IMR-90 (cell line): ENCODE data around the gene BICD2. TPM values are rescaled to one million over a fixed set of nuclear protein-coding genes. Genes with fewer than 3 reads are reported as not detected.

Source experiments
- ATAC-seq: fragments of 200-7000 bp; cut with Tn5 transposase; 2 replicates; pipeline ENCODE4 v1.9.1; 2020; ENCODE audit warnings: low read depth, mild to moderate bottlenecking, moderate library complexity
- BruUV-seq: library from RNA; stranded (reverse); fragments of 400-500 nt; replicated peaks from 2 replicates; lab custom pipeline; 2021; lab: Mats Ljungman, UMichigan
- CTCF ChIA-PET: fragments of 300-600 bp; formaldehyde crosslinking; extraction: SDS; loops from one replicate; lab custom pipeline; 2021; ENCODE audit warnings: antibody characterized with exemption; lab: Yijun Ruan, JAX
- POLR2A ChIA-PET: fragments of 300-600 bp; sonication (Branson Sonifier 250); formaldehyde crosslinking; loops from one replicate; lab custom pipeline; 2022; ENCODE audit warnings: antibody characterized with exemption; ENCODE audit not compliant: unreplicated experiment; lab: Charles Lee
- DNase-seq: peaks from one replicate; pipeline ENCODE4 v3.0.0; 2013
- H2AFZ ChIP-seq: replicated peaks from 2 replicates; pipeline ENCODE3; 2013; ENCODE audit warnings: low read length, mild to moderate bottlenecking; ENCODE audit not compliant: poor library complexity
- H2AK5ac ChIP-seq: 2 replicates; pipeline ENCODE4 v1.6.1; 2013; ENCODE audit warnings: low read depth, low read length, inconsistent platforms
- H2AK9ac ChIP-seq: replicated peaks from 2 replicates; pipeline ENCODE3; 2013; ENCODE audit warnings: mild to moderate bottlenecking, low read depth, low read length, moderate library complexity; ENCODE audit not compliant: poor library complexity
- H2BK120ac ChIP-seq: 2 replicates; pipeline ENCODE4 v1.6.1; 2013; ENCODE audit warnings: low read depth, low read length, inconsistent platforms
- H2BK15ac ChIP-seq: 3 replicates; pipeline ENCODE4 v1.6.1; 2013; ENCODE audit warnings: low read depth, low read length, inconsistent platforms
- H2BK20ac ChIP-seq: 2 replicates; pipeline ENCODE4 v1.6.1; 2013; ENCODE audit warnings: low read depth, mild to moderate bottlenecking, inconsistent platforms, low read length, moderate library complexity
- H2BK5ac ChIP-seq: 2 replicates; pipeline ENCODE4 v1.6.1; 2013; ENCODE audit warnings: mild to moderate bottlenecking, low read depth, low read length, inconsistent platforms; ENCODE audit not compliant: poor library complexity, severe bottlenecking
- H3K14ac ChIP-seq: replicated peaks from 2 replicates; pipeline ENCODE4 v1.6.1; 2013; ENCODE audit warnings: low read depth, low read length, inconsistent platforms
- H3K18ac ChIP-seq: 2 replicates; pipeline ENCODE4 v1.6.1; 2013; ENCODE audit warnings: low read depth, low read length, control low read depth
- H3K23ac ChIP-seq: 2 replicates; pipeline ENCODE4 v1.6.1; 2013; ENCODE audit warnings: low read depth, low read length, inconsistent platforms
- H3K27ac ChIP-seq: 2 replicates; pipeline ENCODE4 v1.5.1; 2013; ENCODE audit warnings: mild to moderate bottlenecking, control low read depth, low read length; ENCODE audit not compliant: insufficient read depth
- H3K27me3 ChIP-seq: 2 replicates; pipeline ENCODE4 v1.6.1; 2013; ENCODE audit warnings: low read length; ENCODE audit not compliant: control insufficient read depth, insufficient read depth
- H3K36me3 ChIP-seq: 2 replicates; pipeline ENCODE4 v1.6.1; 2013; ENCODE audit warnings: low read length, mixed read lengths; ENCODE audit not compliant: control insufficient read depth, insufficient read depth
- H3K4ac ChIP-seq: 2 replicates; pipeline ENCODE4 v1.6.1; 2013; ENCODE audit warnings: low read depth, low read length, inconsistent platforms
- H3K4me1 ChIP-seq: 2 replicates; pipeline ENCODE4 v1.6.1; 2013; ENCODE audit warnings: low read length, mixed read lengths; ENCODE audit not compliant: control insufficient read depth, insufficient read depth
- H3K4me2 ChIP-seq: 2 replicates; pipeline ENCODE4 v1.6.1; 2013; ENCODE audit warnings: low read depth, mild to moderate bottlenecking, control low read depth, low read length, moderate library complexity
- H3K4me3 ChIP-seq: 2 replicates; pipeline ENCODE4 v1.5.1; 2013; ENCODE audit warnings: low read depth, mild to moderate bottlenecking, control low read depth, low read length, moderate library complexity; ENCODE audit not compliant: insufficient read depth
- H3K56ac ChIP-seq: 2 replicates; pipeline ENCODE4 v1.6.1; 2013; ENCODE audit warnings: low read length, inconsistent platforms; ENCODE audit not compliant: insufficient read depth; ENCODE audit errors: extremely low read depth
- H3K79me1 ChIP-seq, 2 experiments: 2 replicates each; pipeline ENCODE4 v1.6.1; 2013; ENCODE audit warnings: low read length in 2 of 2, inconsistent platforms in 1 of 2, low read depth in 1 of 2
- H3K9ac ChIP-seq: 2 replicates; pipeline ENCODE4 v1.6.1; 2013; ENCODE audit warnings: low read depth, low read length, control low read depth
- H3K9me1 ChIP-seq: 2 replicates; pipeline ENCODE4 v1.6.1; 2013; ENCODE audit warnings: low read length, inconsistent platforms; ENCODE audit not compliant: insufficient read depth
- H3K9me3 ChIP-seq: 2 replicates; pipeline ENCODE4 v1.6.1; 2013; ENCODE audit warnings: low read length; ENCODE audit not compliant: control insufficient read depth, insufficient read depth
- H4K20me1 ChIP-seq: 2 replicates; pipeline ENCODE4 v1.6.1; 2013; ENCODE audit warnings: low read length, inconsistent platforms; ENCODE audit not compliant: insufficient read depth
- H4K5ac ChIP-seq: 2 replicates; pipeline ENCODE4 v1.6.1; 2013; ENCODE audit warnings: mild to moderate bottlenecking, low read depth, low read length, control low read depth
- H4K8ac ChIP-seq, 2 experiments: 2 replicates each; pipeline ENCODE4 v1.6.1; 2013; ENCODE audit warnings: low read depth in 2 of 2, low read length in 2 of 2, control low read depth in 1 of 2, inconsistent platforms in 1 of 2
- H4K91ac ChIP-seq: 2 replicates; pipeline ENCODE4 v1.6.1; 2013; ENCODE audit warnings: low read depth, low read length, inconsistent platforms; ENCODE audit not compliant: insufficient read depth
- CEBPB ChIP-seq: IDR thresholded peaks from 2 replicates; pipeline ENCODE4 v1.6.1; 2012; ENCODE audit warnings: low read depth, low read length, improper control_type of control experiment
- CHD1 ChIP-seq: IDR thresholded peaks from 2 replicates; pipeline ENCODE4 v1.6.1; 2012; ENCODE audit warnings: low read depth, low read length, improper control_type of control experiment
- FOS ChIP-seq: fragments of 150-350 bp; IDR thresholded peaks from 2 replicates; pipeline ENCODE4 v1.6.1; 2016; ENCODE audit warnings: low read depth, low read length
- MAFK ChIP-seq: IDR thresholded peaks from 2 replicates; pipeline ENCODE4 v1.6.1; 2012; ENCODE audit warnings: low read depth, low read length, improper control_type of control experiment
- MAZ ChIP-seq: IDR thresholded peaks from 2 replicates; pipeline ENCODE4 v1.6.1; 2012; ENCODE audit warnings: low read depth, mild to moderate bottlenecking, low read length, improper control_type of control experiment, moderate library complexity, borderline replicate concordance
- MXI1 ChIP-seq: IDR thresholded peaks from 2 replicates; pipeline ENCODE4 v1.6.1; 2012; ENCODE audit warnings: low read depth, mild to moderate bottlenecking, low read length, moderate library complexity, borderline replicate concordance
- NFE2L2 ChIP-seq: fragments of 150-350 bp; IDR thresholded peaks from 2 replicates; pipeline ENCODE4 v1.6.1; 2016; ENCODE audit warnings: low read depth, mild to moderate bottlenecking, low read length
- POLR2A ChIP-seq: IDR thresholded peaks from 2 replicates; pipeline ENCODE4 v1.6.1; 2012; ENCODE audit warnings: mild to moderate bottlenecking, low read depth, low read length
- RAD21 ChIP-seq: IDR thresholded peaks from 2 replicates; pipeline ENCODE4 v1.6.1; 2012; ENCODE audit warnings: low read length, improper control_type of control experiment
- RCOR1 ChIP-seq: IDR thresholded peaks from 2 replicates; pipeline ENCODE4 v1.6.1; 2012; ENCODE audit warnings: mild to moderate bottlenecking, low read length, improper control_type of control experiment; ENCODE audit not compliant: insufficient replicate concordance
- SMC3 ChIP-seq: fragments of 150-350 bp; IDR thresholded peaks from 2 replicates; pipeline ENCODE4 v1.6.1; 2016; ENCODE audit warnings: low read depth, mild to moderate bottlenecking, antibody characterized with exemption, low read length, moderate library complexity
- WGBS, 2 experiments: methylation state at CpG; one replicate each; pipeline versions ENCODE4 v1.1.5 to v1.1.7; 2013; ENCODE audit warnings: missing lambda C conversion rate in 2 of 2; ENCODE audit not compliant: insufficient read length in 1 of 2; ENCODE audit errors: extremely low coverage in 2 of 2; 5-methylcytosine and 5-hydroxymethylcytosine counted together
- dilution Hi-C: fragments of 300-500 bp; cut with HindIII; formaldehyde crosslinking; loops from one replicate; pipeline ENCODE4 v1.14.3; 2018; ENCODE audit warnings: low sequenced_read_pairs; ENCODE audit not compliant: unreplicated experiment
- in situ Hi-C: fragments of 300-500 bp; cut with MboI; formaldehyde crosslinking; loops from 3 replicates; pipeline ENCODE4 v1.14.3; 2019; ENCODE audit warnings: low sequenced_read_pairs, inconsistent platforms, mixed read lengths
- intact Hi-C: fragments of 100-400 bp; cut with micrococcal nuclease; formaldehyde crosslinking; loops from 2 replicates; pipeline ENCODE4 v1.10.0; 2022
- polyA plus RNA-seq, 3 experiments: library from polyadenylated mRNA; depleted of rRNA; stranded (reverse); fragments of >200 nt; gene quantifications; 2 replicates each; pipeline ENCODE4 v1.2.3, GENCODE V29; 2012; ENCODE audit warnings: low replicate concordance in 1 of 3
- total RNA-seq: library from RNA; depleted of rRNA; stranded (reverse); fragments of >200 nt; gene quantifications from 2 replicates; pipeline ENCODE4 v1.2.3, GENCODE V29; 2012
- TF ChIP-seq, protein P1 (sequence below): fragments of 150-350 bp; IDR thresholded peaks from 2 replicates; pipeline ENCODE4 v1.6.1; 2016; ENCODE audit warnings: low read depth, mild to moderate bottlenecking, low read length, moderate library complexity, borderline replicate concordance
- TF ChIP-seq, protein P2 (sequence below): conservative IDR thresholded peaks from 2 replicates; pipeline ENCODE4 v1.5.1; 2012; ENCODE audit warnings: mild to moderate bottlenecking, low read depth, low read length, improper control_type of control experiment

Gene BICD2
- total and polyA plus RNA-seq, 2 of the 4 experiments (the other 2 are of a cell fraction) = 21.5 to 35.7 TPM

DNA sequence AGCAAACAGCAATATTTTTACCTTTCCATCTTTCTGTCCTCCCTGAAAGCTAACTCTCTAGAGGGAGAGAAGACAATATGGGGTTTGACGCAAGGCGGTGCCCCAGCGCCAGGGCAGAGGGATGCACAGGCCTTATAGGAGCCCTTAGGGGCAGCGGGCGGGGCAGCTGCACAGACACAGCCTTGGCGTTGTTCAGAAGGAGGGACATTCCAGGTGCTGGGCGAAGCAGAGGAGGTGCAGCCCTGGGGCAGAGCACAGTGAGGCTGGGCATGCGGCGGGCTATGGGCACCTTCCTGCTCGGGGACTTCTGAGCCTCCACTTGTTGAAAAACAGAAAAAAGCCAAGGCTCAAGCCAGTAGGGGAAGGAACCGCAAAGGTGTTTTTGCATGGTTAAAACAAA is 33.7 kb upstream of the BICD2 start:
- H3K23ac ChIP-seq = no peak overlapping the region
- H2BK15ac ChIP-seq = no peak overlapping the region
- H2AK9ac ChIP-seq = no peak overlapping the region
- no peak overlapping the region for H4K91ac ChIP-seq
- H3K27ac ChIP-seq = no peak overlapping the region
- BruUV-seq = no TSS peak
- H3K79me1 ChIP-seq = no peaks in the 10 kb centered on the region
- no peak overlapping the region for H4K8ac ChIP-seq
- no peak overlapping the region for H3K4me2 ChIP-seq
- H2AK5ac ChIP-seq = no peak overlapping the region
- H3K36me3 ChIP-seq = no peaks in the 10 kb centered on the region
- no peak overlapping the region for H3K14ac ChIP-seq
- POLR2A ChIA-PET = no interaction called here
- H2AFZ ChIP-seq = no peak overlapping the region
- CTCF ChIA-PET = no interaction called here
- in situ Hi-C loops (loop anchor here (25.0 kb wide), 1 partner anchor 461 kb away; the partner anchor contains the start of genes CENPP and NOL8), dilution Hi-C loops (no loop called here), intact Hi-C loops (no loop called here)
- TF ChIP-seq CHD1 (no peak), NFE2L2 (no peak), SMC3 (no peak), FOS (no peak), MXI1 (no peak), POLR2A (no peak), CEBPB (no peak), RCOR1 (no peak), MAZ (no peak), RAD21 (no peak), MAFK (no peak)
- TF ChIP-seq, protein P1, sequence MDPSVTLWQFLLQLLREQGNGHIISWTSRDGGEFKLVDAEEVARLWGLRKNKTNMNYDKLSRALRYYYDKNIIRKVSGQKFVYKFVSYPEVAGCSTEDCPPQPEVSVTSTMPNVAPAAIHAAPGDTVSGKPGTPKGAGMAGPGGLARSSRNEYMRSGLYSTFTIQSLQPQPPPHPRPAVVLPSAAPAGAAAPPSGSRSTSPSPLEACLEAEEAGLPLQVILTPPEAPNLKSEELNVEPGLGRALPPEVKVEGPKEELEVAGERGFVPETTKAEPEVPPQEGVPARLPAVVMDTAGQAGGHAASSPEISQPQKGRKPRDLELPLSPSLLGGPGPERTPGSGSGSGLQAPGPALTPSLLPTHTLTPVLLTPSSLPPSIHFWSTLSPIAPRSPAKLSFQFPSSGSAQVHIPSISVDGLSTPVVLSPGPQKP = no peak
- TF ChIP-seq, protein P2, sequence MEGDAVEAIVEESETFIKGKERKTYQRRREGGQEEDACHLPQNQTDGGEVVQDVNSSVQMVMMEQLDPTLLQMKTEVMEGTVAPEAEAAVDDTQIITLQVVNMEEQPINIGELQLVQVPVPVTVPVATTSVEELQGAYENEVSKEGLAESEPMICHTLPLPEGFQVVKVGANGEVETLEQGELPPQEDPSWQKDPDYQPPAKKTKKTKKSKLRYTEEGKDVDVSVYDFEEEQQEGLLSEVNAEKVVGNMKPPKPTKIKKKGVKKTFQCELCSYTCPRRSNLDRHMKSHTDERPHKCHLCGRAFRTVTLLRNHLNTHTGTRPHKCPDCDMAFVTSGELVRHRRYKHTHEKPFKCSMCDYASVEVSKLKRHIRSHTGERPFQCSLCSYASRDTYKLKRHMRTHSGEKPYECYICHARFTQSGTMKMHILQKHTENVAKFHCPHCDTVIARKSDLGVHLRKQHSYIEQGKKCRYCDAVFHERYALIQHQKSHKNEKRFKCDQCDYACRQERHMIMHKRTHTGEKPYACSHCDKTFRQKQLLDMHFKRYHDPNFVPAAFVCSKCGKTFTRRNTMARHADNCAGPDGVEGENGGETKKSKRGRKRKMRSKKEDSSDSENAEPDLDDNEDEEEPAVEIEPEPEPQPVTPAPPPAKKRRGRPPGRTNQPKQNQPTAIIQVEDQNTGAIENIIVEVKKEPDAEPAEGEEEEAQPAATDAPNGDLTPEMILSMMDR = no peak
- WGBS, 2 experiments = 100% methylated on average over 3 of the region's 11 CpGs; no CpG with 5 or more reads in 1 of the 2 experiments
- no peak overlapping the region for H3K9ac ChIP-seq
- no peaks in the 10 kb centered on the region for H4K20me1 ChIP-seq
- no peak overlapping the region for H2BK5ac ChIP-seq
- H2BK20ac ChIP-seq = no peak overlapping the region
- H3K27me3 ChIP-seq = peaks cover 42% of the 10 kb centered on the region
- ATAC-seq (no peak), DNase-seq (no peak)
- H3K9me3 ChIP-seq = no peaks in the 10 kb centered on the region
- no peak overlapping the region for H3K4me3 ChIP-seq
- no peak overlapping the region for H4K5ac ChIP-seq
- no peaks in the 10 kb centered on the region for H3K9me1 ChIP-seq
- no peak overlapping the region for H2BK120ac ChIP-seq
- no peak overlapping the region for H3K4ac ChIP-seq
- no peak overlapping the region for H3K18ac ChIP-seq
- no peaks in the 10 kb centered on the region for H3K4me1 ChIP-seq
- no peak overlapping the region for H3K56ac ChIP-seq
